PC-9 (cell line): ENCODE results near the gene EPB41.

ENCODE experiments used
- EZH2 ChIP-seq: fragments of 200-600 bp; sonication (generic); IDR thresholded peaks from 2 replicates; pipeline ENCODE4 v1.8.0; 2017; ENCODE audit warnings: antibody characterized with exemption, low read depth
- TF ChIP-seq, protein P1 (sequence below): fragments of 200-600 bp; sonication (generic); conservative IDR thresholded peaks from 2 replicates; pipeline ENCODE4 v1.6.1; 2017; ENCODE audit warnings: mixed run types, antibody characterized with exemption, mild to moderate bottlenecking, moderate library complexity

DNA sequence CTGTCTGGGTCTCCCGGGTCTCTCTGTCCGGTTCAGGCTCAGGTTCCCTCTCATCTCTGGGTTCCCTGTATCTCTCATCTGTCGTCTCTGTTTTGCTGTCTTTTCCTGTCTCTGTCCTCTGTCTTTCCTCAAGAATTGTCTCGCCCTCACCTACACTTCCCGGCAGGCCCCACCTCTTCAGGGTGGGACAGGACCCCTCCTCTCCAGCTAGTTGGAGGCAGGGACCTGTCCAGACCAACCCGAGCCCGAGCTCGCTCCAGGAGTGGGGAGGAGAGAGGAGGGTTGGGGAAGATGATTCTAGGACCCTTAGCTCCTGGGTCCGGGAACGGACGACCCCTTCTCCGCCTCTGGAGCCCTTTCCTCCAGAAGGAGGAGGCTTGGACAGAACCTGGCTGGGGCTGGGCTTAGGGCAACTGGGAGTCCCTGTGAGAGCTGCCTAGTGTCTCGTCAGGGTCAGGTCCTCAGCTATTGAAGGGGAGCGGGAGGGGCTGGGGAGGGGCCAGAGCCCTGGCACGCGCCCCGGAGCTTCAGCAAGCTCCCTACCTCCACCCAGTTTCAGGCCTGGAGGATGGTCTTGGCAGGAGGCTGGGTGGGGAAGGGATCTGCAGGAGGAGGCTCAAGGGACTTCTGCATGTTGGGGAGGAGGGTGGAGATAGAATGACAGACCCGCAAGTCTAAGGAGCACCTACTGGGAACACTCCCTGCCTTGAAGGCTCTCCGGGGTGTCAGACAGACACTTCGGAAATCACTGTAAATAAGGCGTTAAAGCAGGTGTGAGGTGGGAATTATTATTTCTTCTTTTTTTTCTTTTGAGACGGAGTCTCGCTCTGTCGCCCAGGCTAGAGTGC lies 26.3 kb upstream of the EPB41 start:
- TF ChIP-seq, protein P1, sequence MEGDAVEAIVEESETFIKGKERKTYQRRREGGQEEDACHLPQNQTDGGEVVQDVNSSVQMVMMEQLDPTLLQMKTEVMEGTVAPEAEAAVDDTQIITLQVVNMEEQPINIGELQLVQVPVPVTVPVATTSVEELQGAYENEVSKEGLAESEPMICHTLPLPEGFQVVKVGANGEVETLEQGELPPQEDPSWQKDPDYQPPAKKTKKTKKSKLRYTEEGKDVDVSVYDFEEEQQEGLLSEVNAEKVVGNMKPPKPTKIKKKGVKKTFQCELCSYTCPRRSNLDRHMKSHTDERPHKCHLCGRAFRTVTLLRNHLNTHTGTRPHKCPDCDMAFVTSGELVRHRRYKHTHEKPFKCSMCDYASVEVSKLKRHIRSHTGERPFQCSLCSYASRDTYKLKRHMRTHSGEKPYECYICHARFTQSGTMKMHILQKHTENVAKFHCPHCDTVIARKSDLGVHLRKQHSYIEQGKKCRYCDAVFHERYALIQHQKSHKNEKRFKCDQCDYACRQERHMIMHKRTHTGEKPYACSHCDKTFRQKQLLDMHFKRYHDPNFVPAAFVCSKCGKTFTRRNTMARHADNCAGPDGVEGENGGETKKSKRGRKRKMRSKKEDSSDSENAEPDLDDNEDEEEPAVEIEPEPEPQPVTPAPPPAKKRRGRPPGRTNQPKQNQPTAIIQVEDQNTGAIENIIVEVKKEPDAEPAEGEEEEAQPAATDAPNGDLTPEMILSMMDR, result no peak
- no peak for TF ChIP-seq EZH2
